Spinal cord (tissue), 10 donors: ENCODE measurements around the gene CASKIN2. TPM values are rescaled to one million over a fixed set of nuclear protein-coding genes. Genes with fewer than 3 reads are reported as not detected.
A peak's percentile ranks its signal among the peaks of the same experiment; 100 is the strongest.

ENCODE experiments used
- DNase-seq, 6 donors: peaks; one replicate each; pipeline versions ENCODE4 v3.0.0 to v3.0.0-alpha.2; 2013 to 2015; ENCODE audit warnings: low spot score in 6 of 6, low read depth in 4 of 6
- H3K27ac ChIP-seq: one replicate; pipeline ENCODE4 v1.5.1; 2013; ENCODE audit warnings: low read depth, low read length, control low read depth
- H3K27me3 ChIP-seq: one replicate; pipeline ENCODE4 v1.6.1; 2013; ENCODE audit warnings: low read length; ENCODE audit not compliant: control insufficient read depth, insufficient read depth
- H3K36me3 ChIP-seq: one replicate; pipeline ENCODE4 v1.6.1; 2013; ENCODE audit warnings: low read length; ENCODE audit not compliant: control insufficient read depth, insufficient read depth
- H3K4me1 ChIP-seq: one replicate; pipeline ENCODE4 v1.6.1; 2013; ENCODE audit warnings: low read length; ENCODE audit not compliant: control insufficient read depth, insufficient read depth
- H3K4me3 ChIP-seq: one replicate; pipeline ENCODE4 v1.5.1; 2013; ENCODE audit warnings: low read depth, low read length, control low read depth
- H3K9me3 ChIP-seq: one replicate; pipeline ENCODE4 v1.6.1; 2013; ENCODE audit warnings: low read length; ENCODE audit not compliant: control insufficient read depth, insufficient read depth
- WGBS: methylation state at CpG from one replicate; pipeline ENCODE4 v1.1.5; 2013; ENCODE audit warnings: missing lambda C conversion rate; ENCODE audit not compliant: insufficient coverage; 5-methylcytosine and 5-hydroxymethylcytosine counted together
- long read RNA-seq, 4 donors: transcript quantifications; one replicate each; lab custom pipeline, GENCODE V29; 2026
- polyA plus RNA-seq, 2 donors: library from polyadenylated mRNA; unstranded; fragments of 120-200 nt; gene quantifications; one replicate each; pipeline ENCODE4 v1.2.1, GENCODE V29; 2013; ENCODE audit not compliant: insufficient read length in 2 of 2
- total RNA-seq, 2 donors: library from RNA; depleted of rRNA in 1 of 2; stranded (reverse); fragments of 120-200 nt in 1 of 2; fragments of >200 nt in 1 of 2; gene quantifications; one replicate each; pipeline versions ENCODE4 v1.2.3 to v1.2.4, GENCODE V29; 2013 to 2014
- donor health status: healthy.

CASKIN2 gene, protein sequence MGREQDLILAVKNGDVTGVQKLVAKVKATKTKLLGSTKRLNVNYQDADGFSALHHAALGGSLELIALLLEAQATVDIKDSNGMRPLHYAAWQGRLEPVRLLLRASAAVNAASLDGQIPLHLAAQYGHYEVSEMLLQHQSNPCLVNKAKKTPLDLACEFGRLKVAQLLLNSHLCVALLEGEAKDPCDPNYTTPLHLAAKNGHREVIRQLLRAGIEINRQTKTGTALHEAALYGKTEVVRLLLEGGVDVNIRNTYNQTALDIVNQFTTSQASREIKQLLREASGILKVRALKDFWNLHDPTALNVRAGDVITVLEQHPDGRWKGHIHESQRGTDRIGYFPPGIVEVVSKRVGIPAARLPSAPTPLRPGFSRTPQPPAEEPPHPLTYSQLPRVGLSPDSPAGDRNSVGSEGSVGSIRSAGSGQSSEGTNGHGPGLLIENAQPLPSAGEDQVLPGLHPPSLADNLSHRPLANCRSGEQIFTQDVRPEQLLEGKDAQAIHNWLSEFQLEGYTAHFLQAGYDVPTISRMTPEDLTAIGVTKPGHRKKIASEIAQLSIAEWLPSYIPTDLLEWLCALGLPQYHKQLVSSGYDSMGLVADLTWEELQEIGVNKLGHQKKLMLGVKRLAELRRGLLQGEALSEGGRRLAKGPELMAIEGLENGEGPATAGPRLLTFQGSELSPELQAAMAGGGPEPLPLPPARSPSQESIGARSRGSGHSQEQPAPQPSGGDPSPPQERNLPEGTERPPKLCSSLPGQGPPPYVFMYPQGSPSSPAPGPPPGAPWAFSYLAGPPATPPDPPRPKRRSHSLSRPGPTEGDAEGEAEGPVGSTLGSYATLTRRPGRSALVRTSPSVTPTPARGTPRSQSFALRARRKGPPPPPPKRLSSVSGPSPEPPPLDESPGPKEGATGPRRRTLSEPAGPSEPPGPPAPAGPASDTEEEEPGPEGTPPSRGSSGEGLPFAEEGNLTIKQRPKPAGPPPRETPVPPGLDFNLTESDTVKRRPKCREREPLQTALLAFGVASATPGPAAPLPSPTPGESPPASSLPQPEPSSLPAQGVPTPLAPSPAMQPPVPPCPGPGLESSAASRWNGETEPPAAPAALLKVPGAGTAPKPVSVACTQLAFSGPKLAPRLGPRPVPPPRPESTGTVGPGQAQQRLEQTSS (N-terminal part only)
- 10 to 100 TPM; 12.9 to 14.5 TPM for total RNA-seq
- polyA plus RNA-seq, result 10 to 100 TPM; 37.1 to 38.3 TPM
- long read RNA-seq, donor 1, partial matches to known transcripts, result 33 of 33 reads
- long read RNA-seq, donor 1, other reads (novel, unspliced or antisense), result 0 of 33 reads
- long read RNA-seq, donor 2, partial matches to known transcripts, result 22 of 22 reads
- long read RNA-seq, donor 2, other reads (novel, unspliced or antisense), result 0 of 22 reads
- long read RNA-seq, donor 3, partial matches to known transcripts, result 8 of 8 reads
- long read RNA-seq, donor 3, other reads (novel, unspliced or antisense), result 0 of 8 reads
- long read RNA-seq, donor 4, partial matches to known transcripts, result 82 of 88 reads
- long read RNA-seq, donor 4, other reads (novel, unspliced or antisense), result 6 of 88 reads

- peaks cover 57% of the 10 kb centered on the region for H3K4me1 ChIP-seq
Measured at GRCh38 chr17:75515496-75516254, at the start of gene CASKIN2. Gene CASKIN2 (minus strand): TSS chr17:75515537. CDS start chr17:75513804, 1,733 bp downstream.

GRCh38 chr17:75565066-75565465 lies 49.7 kb upstream of the CASKIN2 start:
- no peaks in the 10 kb centered on the region for H3K9me3 ChIP-seq
- WGBS, result 70% methylated on average over 7 of the region's 7 CpGs
- H3K27ac ChIP-seq, result no peak overlapping the region
- no peak overlapping the region for H3K4me3 ChIP-seq
- peaks cover 14% of the 10 kb centered on the region for H3K4me1 ChIP-seq
- H3K27me3 ChIP-seq, result no peaks in the 10 kb centered on the region
- peaks cover 25% of the 10 kb centered on the region for H3K36me3 ChIP-seq
- DNase-seq, result no peak

More at GRCh38 chr17:75515496-75516254, at the start of gene CASKIN2:
- under 1% methylated on average over 75 of the region's 78 CpGs for WGBS
- H3K27ac ChIP-seq, result peak within 1 kb of the TSS; percentile 91
- peak within 1 kb of the TSS; percentile 87 for H3K4me3 ChIP-seq
- H3K27me3 ChIP-seq, result no peaks in the 10 kb centered on the region
- H3K9me3 ChIP-seq, result no peaks in the 10 kb centered on the region
- H3K36me3 ChIP-seq, result peaks cover 50% of the 10 kb centered on the region
- DNase-seq, result peak; percentile 79 to 98 (median 88)

GRCh38 chr17:75564195-75564594 lies 48.9 kb upstream of the CASKIN2 start:
- no peaks in the 10 kb centered on the region for H3K9me3 ChIP-seq
- no peak overlapping the region for H3K27ac ChIP-seq
- no peak for DNase-seq
- H3K4me1 ChIP-seq, result peaks cover 14% of the 10 kb centered on the region
- H3K4me3 ChIP-seq, result no peak overlapping the region
- no peaks in the 10 kb centered on the region for H3K27me3 ChIP-seq
- peaks cover 21% of the 10 kb centered on the region for H3K36me3 ChIP-seq
- 90% methylated on average over 11 of the region's 11 CpGs for WGBS

- WGBS, result 72% methylated on average over 28 of the region's 28 CpGs
Measured at GRCh38 chr17:75563063-75563758, 47.9 kb upstream of the CASKIN2 start.

GRCh38 chr17:75561927-75562603 lies 46.7 kb upstream of the CASKIN2 start:
- Histone ChIP-seq H3K36me3 (peaks cover 16% of the 10 kb centered on the region), H3K27ac (no peak overlapping the region), H3K4me1 (peaks cover 32% of the 10 kb centered on the region), H3K9me3 (no peaks in the 10 kb centered on the region), H3K4me3 (no peak overlapping the region), H3K27me3 (no peaks in the 10 kb centered on the region)
- no peak for DNase-seq
- WGBS, result 91% methylated on average over 3 of the region's 5 CpGs

More at GRCh38 chr17:75563063-75563758, 47.9 kb upstream of the CASKIN2 start:
- no peak for DNase-seq
- Histone ChIP-seq H3K4me1 (peaks cover 21% of the 10 kb centered on the region), H3K27me3 (no peaks in the 10 kb centered on the region), H3K27ac (no peak overlapping the region), H3K4me3 (no peak overlapping the region), H3K9me3 (no peaks in the 10 kb centered on the region), H3K36me3 (peaks cover 15% of the 10 kb centered on the region)

DNA sequence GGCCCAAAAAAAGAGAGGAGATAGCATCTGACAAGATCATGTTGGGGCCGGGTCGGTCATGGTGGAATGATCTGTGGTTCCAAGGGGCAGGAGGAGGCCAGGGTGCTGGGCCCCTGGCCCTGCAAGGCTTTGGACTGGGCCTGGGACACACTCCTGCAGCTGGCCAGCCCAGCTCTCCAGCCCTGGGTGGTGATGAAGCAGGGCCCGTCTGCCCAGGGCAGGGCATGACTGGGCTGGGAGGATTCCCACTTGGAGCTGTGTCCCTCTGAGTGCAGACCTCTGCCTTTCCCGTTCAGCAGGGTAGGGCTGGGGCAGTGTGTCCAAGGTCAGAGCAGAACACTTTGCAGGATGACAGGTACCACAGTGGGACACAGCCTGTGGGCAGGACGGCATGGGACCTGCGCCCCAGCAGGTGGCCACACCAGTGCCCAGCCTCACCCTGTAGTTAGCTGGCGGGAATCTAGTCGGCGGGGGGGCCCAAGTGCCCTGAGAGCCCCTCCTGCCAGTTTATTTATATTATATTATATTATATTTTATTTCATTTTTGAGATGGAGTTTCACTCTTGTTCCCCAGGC lies 44.7 kb upstream of the CASKIN2 start:
- Histone ChIP-seq H3K27me3 (no peaks in the 10 kb centered on the region), H3K4me1 (peaks cover 33% of the 10 kb centered on the region), H3K27ac (no peak overlapping the region), H3K4me3 (no peak overlapping the region), H3K9me3 (no peaks in the 10 kb centered on the region), H3K36me3 (peaks cover 12% of the 10 kb centered on the region)
- WGBS, result 88% methylated on average over 6 of the region's 9 CpGs
- DNase-seq, result no peak

DNA sequence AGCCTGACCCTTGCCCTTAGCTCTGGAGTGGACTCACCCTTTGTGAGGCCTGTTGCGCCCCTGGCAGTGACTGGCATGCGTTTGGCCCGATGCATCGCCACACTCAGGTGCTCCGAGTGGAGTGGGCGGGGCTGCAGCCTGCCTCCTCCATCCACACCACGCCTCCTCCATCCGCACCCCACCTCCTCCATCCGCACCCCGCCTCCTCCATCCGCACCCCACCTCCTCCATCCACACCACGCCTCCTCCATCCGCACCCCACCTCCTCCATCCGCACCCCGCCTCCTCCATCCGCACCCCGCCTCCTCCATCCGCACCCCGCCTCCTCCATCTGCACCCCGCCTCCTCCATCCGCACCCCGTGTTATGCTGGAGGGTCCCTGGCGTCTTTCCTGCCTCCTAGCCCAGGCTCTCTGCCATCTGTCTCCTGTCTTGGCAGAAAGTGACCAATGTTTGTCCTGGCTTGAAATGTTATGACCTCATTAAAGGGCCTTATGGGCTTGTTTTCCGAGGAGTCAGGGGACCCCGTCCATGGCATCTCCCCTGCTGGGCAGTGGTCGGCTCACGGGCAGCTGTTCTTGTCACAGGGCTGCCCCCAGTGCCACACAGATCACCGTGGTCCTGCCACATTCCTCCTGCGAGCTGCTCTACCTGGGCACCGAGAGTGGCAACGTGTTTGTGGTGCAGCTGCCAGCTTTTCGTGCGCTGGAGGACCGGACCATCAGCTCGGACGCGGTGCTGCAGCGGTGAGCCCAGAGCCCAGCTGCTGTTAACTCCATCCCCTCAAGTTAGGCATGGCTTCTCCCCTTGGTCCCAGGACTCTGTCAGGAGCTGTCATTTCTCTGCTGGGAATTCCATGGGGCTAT lies 43.6 kb upstream of the CASKIN2 start:
- Histone ChIP-seq H3K27ac (no peak overlapping the region), H3K4me1 (peaks cover 33% of the 10 kb centered on the region), H3K4me3 (no peak overlapping the region), H3K36me3 (peaks cover 9% of the 10 kb centered on the region), H3K27me3 (no peaks in the 10 kb centered on the region), H3K9me3 (no peaks in the 10 kb centered on the region)
- DNase-seq, result no peak
- WGBS, result 78% methylated on average over 26 of the region's 38 CpGs
